Measurements from ENCODE around the gene GYS1.

The GYS1 gene

DNA sequence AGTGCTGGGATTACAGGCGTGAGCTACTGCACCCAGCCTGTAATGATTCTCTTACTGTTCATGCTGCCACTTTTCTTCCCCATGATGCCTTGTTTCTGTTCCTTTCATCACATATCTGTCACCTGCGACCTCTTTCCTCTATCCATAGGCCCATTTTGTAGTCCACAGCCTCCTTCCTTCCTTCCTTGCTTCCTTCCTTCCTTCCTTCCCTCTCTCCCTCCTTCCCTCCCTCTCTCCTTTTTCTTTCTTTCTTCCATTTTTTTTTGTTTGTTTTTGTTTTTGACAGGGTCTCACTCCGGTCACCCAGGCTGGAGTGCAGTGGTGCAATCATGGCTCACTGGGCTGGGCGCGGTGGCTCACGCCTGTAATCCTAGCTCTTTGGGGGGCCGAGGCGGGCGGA lies 4.2 kb downstream of the GYS1 start:
- no peak for DNase-seq (ENCODE audit: low read depth)

DNA sequence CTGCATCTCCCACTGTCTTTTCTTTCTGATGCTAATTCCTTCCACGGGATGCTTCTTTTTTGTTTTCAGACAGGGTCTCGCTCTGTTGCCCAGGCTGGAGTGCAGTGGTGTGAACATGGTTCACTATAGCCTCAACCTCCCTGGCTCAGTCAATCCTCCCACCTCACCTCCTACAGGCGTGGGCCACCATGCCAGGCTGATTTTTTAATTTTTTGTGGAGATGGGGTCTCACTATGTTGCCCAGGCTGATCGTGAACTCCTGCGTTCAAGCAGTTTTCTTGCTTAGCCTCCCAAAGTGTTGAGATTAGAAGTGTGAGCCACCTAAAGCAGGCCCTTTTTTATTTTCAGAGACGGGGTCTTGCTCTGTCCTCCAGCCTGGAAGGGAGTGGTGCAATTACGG lies 4.8 kb downstream of the GYS1 start:
- no peak for DNase-seq (ENCODE audit: low read depth)

DNA sequence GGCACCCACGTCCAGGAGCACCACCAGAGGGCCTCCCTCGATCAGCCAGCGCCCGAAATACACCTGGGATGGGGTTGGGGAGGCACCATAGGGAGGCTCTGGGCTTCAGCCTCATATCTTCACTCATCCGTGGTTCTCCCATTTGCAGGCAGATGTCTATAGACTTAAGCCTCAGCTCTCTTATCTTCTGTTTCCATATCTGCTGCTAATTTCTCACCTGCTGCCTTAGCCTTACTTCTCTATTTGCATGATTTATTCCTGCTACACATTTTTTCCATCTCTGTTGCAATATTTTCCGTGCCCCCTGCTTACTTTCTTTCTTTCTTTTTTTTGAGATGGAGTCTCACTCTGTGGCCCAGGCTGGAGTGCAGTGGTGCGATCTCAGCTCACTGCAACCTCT lies 5.8 kb downstream of the GYS1 start:
- DNase-seq (ENCODE audit: low read depth), result no peak

DNA sequence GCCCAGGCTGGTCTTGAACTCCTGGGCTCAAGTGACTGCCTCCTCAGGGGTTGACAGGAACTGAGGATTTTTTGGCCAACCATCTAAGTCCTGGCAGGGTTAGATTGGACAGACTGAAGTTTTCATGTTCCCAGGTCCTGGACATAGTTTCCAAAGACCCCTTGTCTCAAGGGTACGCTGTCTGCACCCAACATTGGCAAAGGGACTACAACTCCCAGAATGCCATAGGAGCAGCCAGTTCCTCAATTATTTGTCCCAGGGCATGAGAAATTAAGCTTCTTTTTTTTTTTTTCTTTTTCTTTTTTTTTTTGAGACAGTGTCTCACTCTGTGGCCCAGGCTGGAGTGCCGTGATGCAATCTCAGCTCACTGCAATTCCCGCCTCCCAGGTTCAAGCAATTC lies 6.9 kb downstream of the GYS1 start:
- DNase-seq (ENCODE audit: low read depth), result no peak

GRCh38 chr19:48985711-48986110 lies 7.4 kb downstream of the GYS1 start:
- no peak for DNase-seq (ENCODE audit: low read depth)

- DNase-seq (ENCODE audit: low read depth), result no peak
Observed at GRCh38 chr19:48982280-48982679, 10.8 kb downstream of the GYS1 start.

GRCh38 chr19:48977061-48977460 lies 16.0 kb downstream of the GYS1 start:
- DNase-seq (ENCODE audit: low read depth), result no peak

DNA sequence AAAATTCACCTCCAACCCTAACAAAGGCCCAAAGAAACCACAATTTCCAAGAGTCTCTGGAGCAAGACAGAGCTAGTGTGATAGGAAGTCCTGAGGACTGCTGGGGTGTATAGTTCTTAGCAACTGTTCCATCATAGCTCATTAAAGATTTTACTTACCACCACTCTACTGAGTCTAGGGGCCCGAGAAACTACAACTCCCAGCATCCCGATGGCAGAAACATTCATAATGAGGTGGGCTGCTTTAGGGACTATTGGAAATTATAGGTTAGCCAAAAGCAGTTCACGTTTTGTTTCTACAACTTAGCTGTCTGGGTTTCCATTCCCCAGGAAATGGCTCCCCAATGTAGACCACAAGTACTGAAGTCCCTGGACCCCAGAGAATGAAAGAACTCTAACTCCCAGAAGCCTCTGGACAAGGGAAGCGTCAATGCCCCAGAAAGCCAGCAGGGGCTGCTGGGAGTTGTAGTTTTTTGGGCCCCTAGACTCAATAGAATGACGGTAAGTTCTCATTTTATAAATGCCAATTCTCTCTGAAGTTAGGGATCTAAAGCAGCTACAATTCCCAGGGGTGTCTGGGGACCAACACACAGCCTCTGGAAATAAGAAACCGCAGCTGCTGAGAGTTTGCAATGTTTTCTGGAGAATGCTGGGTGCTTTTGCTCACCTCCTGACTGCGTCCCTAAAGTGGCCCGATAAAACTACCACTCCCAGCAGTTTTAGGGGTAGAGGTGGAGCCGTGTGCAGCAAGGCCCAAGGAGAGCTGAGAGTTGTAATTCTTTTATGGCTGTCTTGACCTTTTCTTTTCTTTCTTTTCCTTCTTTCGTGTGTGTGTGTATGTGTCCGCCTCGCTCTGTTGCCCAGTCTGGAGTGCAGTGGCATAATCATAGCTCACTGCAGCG lies 16.9 kb downstream of the GYS1 start:
- DNase-seq (ENCODE audit: low read depth), result no peak

DNA sequence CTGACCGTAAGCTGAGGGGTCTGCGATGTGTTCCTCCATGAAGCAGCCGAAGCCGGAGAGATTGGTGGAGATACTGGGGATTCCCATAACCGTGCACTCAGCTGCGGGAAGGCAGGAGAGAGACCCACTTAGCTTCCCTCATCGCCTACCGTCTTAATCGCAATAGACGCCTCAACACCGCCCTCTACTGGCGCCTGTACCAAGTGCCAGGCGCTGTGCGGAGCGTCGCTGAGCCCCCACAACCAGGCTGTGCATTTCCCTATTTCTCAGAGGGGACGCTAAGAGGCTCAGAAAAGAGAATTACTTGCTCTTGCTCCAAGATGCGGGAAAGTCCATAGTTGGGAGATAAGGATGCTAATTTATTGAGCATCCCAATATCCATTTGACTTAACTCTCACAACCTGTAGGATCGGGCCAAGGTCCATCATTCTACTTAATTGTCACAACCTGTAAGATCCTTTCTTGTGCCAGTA lies 22.1 kb downstream of the GYS1 start:
- peak; percentile 42 for DNase-seq (ENCODE audit: low read depth)

DNA sequence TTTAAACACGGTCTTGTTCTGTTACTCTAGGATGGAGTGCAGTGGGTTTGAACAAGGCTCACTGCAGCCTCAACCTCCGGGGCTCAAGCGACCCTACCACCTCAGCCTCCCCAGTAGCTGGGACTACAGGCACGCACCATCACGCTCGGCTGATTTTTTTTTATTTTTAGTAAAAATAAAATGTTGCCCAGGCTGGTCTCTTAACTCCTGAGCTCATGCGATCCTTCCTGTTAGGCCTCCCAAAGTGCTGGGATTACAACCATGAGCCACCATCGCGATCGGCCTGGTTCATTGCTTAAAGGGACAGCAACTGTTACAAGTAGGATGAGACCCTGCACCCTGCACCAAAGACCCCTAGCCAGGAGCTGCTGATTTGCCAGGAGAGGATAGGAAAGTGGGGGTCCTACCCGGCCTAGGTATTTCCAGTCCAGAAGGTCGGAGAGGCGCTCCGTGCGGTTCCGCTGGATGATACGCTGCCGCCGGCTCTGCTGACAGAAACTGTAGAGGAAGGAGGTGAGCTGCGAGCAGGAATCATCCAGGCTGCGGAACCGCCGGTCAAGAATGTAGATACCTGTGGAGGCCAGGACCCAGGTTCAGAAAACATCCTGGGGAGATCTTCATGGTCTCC lies 22.9 kb downstream of the GYS1 start:
- DNase-seq (ENCODE audit: low read depth), result no peak

- no peak for DNase-seq (ENCODE audit: low read depth)
Observed at GRCh38 chr19:48969276-48970138, 23.6 kb downstream of the GYS1 start.

- DNase-seq (ENCODE audit: low read depth), result no peak
Observed at GRCh38 chr19:48968813-48969218, 24.3 kb downstream of the GYS1 start.

DNA sequence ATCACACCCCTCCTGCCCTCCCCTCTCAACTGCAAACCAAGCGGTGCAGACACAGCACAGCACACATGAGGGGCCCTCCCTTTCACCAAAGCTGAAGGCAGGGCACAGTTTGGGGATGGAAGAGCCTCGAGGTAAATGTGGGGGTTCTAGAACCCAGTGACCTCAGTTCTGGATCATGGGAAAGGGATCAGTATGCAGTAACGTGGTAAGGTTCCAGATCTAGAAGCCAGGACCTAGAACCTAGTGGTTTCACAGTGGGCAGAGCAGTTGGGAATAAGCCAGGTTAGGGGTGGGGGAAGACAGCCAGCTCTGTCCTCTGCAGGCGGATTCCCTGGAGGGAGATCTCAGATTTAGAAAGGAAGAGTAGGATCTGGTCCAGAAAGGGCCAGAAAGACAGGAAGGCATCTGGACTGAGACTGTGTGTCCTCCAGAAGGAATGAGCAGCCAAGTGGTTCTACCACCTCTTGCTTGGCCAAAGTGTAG lies 24.9 kb downstream of the GYS1 start:
- no peak for DNase-seq (ENCODE audit: low read depth)

DNA sequence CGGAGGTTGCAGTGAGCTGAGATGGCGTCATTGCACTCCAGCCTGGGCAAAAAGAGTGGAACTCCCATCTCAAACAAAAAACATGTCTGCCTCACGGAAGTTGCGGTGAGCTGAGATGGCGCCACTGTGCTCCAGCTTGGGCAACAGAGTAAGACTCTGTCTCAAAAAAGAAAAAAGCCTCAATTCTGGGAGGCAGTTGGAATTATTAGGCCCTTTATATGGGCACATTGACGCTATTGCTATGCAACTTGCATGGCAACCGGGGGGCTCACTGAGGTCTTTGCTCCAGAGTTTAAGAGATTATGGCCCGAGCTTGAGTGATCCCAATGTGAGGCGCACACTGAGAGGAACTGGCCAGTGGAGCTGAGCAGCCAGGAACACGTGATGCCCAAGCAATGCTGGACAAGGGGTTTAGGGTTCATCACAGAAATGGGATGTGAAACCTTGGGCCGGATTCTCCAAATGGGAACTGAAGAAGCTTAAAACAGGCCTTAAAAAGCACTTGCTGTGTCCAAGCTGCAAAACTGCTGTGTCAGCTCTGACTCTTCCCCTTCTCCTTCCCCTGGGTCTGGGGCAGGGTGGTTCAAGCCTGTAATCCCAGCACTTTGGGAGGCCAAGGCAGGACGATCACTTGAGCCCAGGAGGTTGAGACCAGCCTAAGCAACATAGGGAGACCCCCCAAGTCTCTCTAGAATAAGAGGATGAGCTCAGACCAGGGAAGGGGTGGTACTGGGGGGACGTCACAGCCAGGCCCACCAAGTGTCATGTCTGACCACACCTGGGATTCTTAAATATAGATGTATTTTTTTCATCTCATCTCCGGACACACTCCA lies 25.5 kb downstream of the GYS1 start:
- DNase-seq (ENCODE audit: low read depth), result no peak

DNA sequence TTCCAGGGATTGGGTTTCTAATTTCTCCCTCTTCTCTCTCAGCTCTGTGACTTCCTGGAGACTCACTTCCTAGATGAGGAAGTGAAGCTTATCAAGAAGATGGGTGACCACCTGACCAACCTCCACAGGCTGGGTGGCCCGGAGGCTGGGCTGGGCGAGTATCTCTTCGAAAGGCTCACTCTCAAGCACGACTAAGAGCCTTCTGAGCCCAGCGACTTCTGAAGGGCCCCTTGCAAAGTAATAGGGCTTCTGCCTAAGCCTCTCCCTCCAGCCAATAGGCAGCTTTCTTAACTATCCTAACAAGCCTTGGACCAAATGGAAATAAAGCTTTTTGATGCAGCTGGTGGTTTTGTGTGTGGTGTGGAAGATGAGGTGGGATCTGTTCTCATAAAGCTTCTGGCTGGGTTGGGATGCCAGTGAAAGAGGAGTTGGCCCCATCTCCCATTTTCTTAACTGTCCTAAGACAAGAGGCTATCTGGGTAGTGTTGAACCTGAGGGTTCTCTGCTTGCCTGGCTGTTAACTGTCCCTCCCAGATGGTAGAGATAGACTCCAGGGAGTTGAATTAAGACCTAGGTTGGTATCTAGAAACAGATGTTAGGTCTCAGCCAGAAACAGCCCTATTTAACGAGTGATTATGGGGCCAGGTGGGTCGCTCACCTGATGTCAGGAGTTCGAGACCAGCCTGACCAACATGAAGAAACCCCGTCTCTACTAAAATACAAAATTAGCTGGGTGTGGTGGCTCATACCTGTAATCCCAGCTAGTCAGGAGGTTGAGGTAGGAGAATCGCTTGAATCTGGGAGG lies 26.4 kb downstream of the GYS1 start:
- no peak for DNase-seq (ENCODE audit: low read depth)

DNA sequence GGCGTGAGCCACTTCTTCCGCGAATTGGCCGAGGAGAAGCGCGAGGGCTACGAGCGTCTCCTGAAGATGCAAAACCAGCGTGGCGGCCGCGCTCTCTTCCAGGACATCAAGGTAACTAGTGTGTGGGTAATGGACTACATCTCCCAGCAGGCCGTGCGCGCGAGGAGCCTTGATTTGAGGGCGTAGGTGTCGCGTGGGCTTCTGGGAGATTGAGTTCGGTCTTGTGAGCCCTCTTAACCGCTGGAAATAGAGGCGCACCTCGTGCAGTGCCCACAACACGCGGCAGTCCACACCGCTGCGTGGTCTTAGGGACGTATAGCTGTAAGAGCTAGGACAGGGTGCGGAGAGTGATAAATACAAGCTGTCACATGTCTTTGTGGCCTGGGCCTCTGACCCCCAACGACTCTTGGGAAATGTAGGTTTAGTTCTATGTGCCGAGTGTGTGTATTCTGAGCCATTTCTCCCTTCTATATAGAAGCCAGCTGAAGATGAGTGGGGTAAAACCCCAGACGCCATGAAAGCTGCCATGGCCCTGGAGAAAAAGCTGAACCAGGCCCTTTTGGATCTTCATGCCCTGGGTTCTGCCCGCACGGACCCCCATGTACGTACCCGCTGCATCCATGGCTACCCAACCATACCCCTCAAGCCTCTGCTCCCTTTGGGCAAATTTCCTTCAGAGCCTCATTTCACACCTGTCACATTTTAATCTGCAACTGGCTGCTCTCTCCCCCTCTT lies 27.1 kb downstream of the GYS1 start:
- peak; percentile 81 for DNase-seq (ENCODE audit: low read depth)

- peak; percentile 82 for DNase-seq (ENCODE audit: low read depth)
Observed at GRCh38 chr19:48965040-48965805, 27.9 kb downstream of the GYS1 start, which contains the start of gene FTL. TSS of gene FTL (plus strand) at chr19:48965309. CDS start at chr19:48965508, 199 bp downstream.

- DNase-seq (ENCODE audit: low read depth), result no peak
Observed at GRCh38 chr19:48964205-48965039, 28.7 kb downstream of the GYS1 start.

Measured in T-helper 22 cell (primary cell).